Measurements from ENCODE around the gene CDH4. TPM values are rescaled to one million over a fixed set of nuclear protein-coding genes. Genes with fewer than 3 reads are reported as not detected.

The CDH4 gene
- total RNA-seq, 1 experiment from 2014 or later = 25.0 TPM

- H3K4me3 Mint-ChIP-seq (ENCODE audit: unreplicated experiment) = no peak overlapping the region
- CTCF ChIA-PET = interaction anchor here (0.6 to 5.0 kb wide), 17 partner anchors 9 to 1677 kb away, joined by 3 to 29 read pairs (median 3); no protein-coding TSS in a partner anchor
- H3K9me3 Mint-ChIP-seq (ENCODE audit: unreplicated experiment) = peaks cover 23% of the 10 kb centered on the region
- DNase-seq (ENCODE audit: unreplicated experiment) = no peak
- POLR2A ChIA-PET = no interaction called here
- peaks cover 7% of the 10 kb centered on the region for H3K27me3 Mint-ChIP-seq (ENCODE audit: insufficient read depth, unreplicated experiment)
- H3K36me3 Mint-ChIP-seq (ENCODE audit: insufficient read depth, unreplicated experiment) = peaks cover 13% of the 10 kb centered on the region
- BruUV-seq (replicated peaks) = no TSS peak
- intact Hi-C loops (cut with micrococcal nuclease) = loop anchor here (10.0 kb wide), 1 partner anchor 1033 kb away; no protein-coding TSS in a partner anchor
- TF ChIP-seq, protein P1, sequence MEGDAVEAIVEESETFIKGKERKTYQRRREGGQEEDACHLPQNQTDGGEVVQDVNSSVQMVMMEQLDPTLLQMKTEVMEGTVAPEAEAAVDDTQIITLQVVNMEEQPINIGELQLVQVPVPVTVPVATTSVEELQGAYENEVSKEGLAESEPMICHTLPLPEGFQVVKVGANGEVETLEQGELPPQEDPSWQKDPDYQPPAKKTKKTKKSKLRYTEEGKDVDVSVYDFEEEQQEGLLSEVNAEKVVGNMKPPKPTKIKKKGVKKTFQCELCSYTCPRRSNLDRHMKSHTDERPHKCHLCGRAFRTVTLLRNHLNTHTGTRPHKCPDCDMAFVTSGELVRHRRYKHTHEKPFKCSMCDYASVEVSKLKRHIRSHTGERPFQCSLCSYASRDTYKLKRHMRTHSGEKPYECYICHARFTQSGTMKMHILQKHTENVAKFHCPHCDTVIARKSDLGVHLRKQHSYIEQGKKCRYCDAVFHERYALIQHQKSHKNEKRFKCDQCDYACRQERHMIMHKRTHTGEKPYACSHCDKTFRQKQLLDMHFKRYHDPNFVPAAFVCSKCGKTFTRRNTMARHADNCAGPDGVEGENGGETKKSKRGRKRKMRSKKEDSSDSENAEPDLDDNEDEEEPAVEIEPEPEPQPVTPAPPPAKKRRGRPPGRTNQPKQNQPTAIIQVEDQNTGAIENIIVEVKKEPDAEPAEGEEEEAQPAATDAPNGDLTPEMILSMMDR (IDR thresholded peaks at IDR 0.05; ENCODE audit: unreplicated experiment) = no peak
- H3K4me1 Mint-ChIP-seq (ENCODE audit: insufficient read depth, unreplicated experiment) = no peaks in the 10 kb centered on the region
- no peak overlapping the region for H3K27ac Mint-ChIP-seq (ENCODE audit: low read depth, unreplicated experiment)
These were observed 635.6 kb downstream of the CDH4 start for GRCh38 chr20:61887596-61888093.

DNA sequence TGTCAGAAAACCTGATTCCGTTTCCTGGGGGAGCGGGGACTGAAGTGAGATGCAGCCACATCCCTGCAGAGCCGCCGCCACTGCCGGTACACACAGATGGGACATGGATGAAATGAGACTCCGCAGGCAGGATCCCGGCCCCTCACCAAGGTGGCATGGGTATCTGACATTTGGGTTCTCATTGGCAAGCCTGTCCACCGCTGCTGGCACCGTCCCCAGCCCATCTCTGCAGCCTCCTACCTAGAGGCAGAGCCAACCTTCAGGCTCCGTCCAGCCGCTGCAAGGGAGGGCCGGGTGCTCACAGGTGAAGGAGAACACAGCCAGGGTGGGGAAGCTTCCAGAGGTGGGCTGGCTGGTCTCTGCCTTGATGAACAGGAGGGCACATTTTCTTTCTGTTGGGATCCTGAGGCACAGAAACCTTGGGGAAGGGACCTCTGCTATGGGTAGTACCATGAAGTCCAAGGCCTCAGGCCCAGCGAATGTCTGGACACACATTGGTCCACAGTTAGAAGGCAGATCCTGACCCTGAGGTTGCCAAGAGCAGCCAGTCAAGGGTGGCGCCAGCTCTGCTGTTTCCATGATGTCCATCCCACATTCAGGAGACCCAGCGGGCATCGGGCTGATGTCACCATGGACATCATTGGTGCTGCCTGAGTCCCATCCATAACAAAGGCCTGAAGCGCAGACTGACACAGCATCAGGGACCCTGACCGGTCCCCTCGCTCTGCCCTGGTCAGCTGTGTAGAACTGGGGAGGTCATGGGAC lies 636.2 kb downstream of the CDH4 start:
- peaks cover 13% of the 10 kb centered on the region for H3K36me3 Mint-ChIP-seq (ENCODE audit: insufficient read depth, unreplicated experiment)
- no peak overlapping the region for H3K4me3 Mint-ChIP-seq (ENCODE audit: unreplicated experiment)
- ChIA-PET CTCF (interaction anchor here (0.6 to 5.0 kb wide), 18 partner anchors 8 to 1677 kb away, joined by 3 to 29 read pairs (median 3); no protein-coding TSS in a partner anchor), POLR2A (no interaction called here)
- intact Hi-C loops (cut with micrococcal nuclease) = loop anchor here (10.0 kb wide), 1 partner anchor 1033 kb away; no protein-coding TSS in a partner anchor
- TF ChIP-seq, protein P1 (IDR thresholded peaks at IDR 0.05; ENCODE audit: unreplicated experiment) = no peak
- no TSS peak for BruUV-seq (replicated peaks)
- peaks cover 23% of the 10 kb centered on the region for H3K9me3 Mint-ChIP-seq (ENCODE audit: unreplicated experiment)
- no peak overlapping the region for H3K27ac Mint-ChIP-seq (ENCODE audit: low read depth, unreplicated experiment)
- H3K27me3 Mint-ChIP-seq (ENCODE audit: insufficient read depth, unreplicated experiment) = peaks cover 7% of the 10 kb centered on the region
- H3K4me1 Mint-ChIP-seq (ENCODE audit: insufficient read depth, unreplicated experiment) = no peaks in the 10 kb centered on the region
- no peak for DNase-seq (ENCODE audit: unreplicated experiment)

- Mint-ChIP-seq H3K4me3 (ENCODE audit: unreplicated experiment) (no peak overlapping the region), H3K27me3 (ENCODE audit: insufficient read depth, unreplicated experiment) (peaks cover 7% of the 10 kb centered on the region), H3K9me3 (ENCODE audit: unreplicated experiment) (peaks cover 23% of the 10 kb centered on the region), H3K27ac (ENCODE audit: low read depth, unreplicated experiment) (no peak overlapping the region), H3K4me1 (ENCODE audit: insufficient read depth, unreplicated experiment) (no peaks in the 10 kb centered on the region), H3K36me3 (ENCODE audit: insufficient read depth, unreplicated experiment) (peaks cover 13% of the 10 kb centered on the region)
- no peak for DNase-seq (ENCODE audit: unreplicated experiment)
- ChIA-PET POLR2A (no interaction called here), CTCF (interaction anchor here (0.6 to 1.1 kb wide), 3 partner anchors 15 to 193 kb away, joined by 3 to 4 read pairs (median 3); no protein-coding TSS in a partner anchor)
- intact Hi-C loops (cut with micrococcal nuclease) = loop anchor here (10.0 kb wide), 1 partner anchor 1035 kb away; no protein-coding TSS in a partner anchor
- TF ChIP-seq, protein P1 (IDR thresholded peaks at IDR 0.05; ENCODE audit: unreplicated experiment) = no peak
- BruUV-seq (replicated peaks) = no TSS peak
These were observed 637.6 kb downstream of the CDH4 start for GRCh38 chr20:61889659-61890058.

GRCh38 chr20:61890210-61890609 lies 638.1 kb downstream of the CDH4 start:
- intact Hi-C loops (cut with micrococcal nuclease) = no loop called here
- H3K4me3 Mint-ChIP-seq (ENCODE audit: unreplicated experiment) = no peak overlapping the region
- H3K4me1 Mint-ChIP-seq (ENCODE audit: insufficient read depth, unreplicated experiment) = no peaks in the 10 kb centered on the region

More at GRCh38 chr20:61890210-61890609, 638.1 kb downstream of the CDH4 start:
- BruUV-seq (replicated peaks) = no TSS peak
- Mint-ChIP-seq H3K36me3 (ENCODE audit: insufficient read depth, unreplicated experiment) (peaks cover 13% of the 10 kb centered on the region), H3K27ac (ENCODE audit: low read depth, unreplicated experiment) (no peak overlapping the region), H3K27me3 (ENCODE audit: insufficient read depth, unreplicated experiment) (peaks cover 7% of the 10 kb centered on the region), H3K9me3 (ENCODE audit: unreplicated experiment) (peaks cover 23% of the 10 kb centered on the region)
- TF ChIP-seq, protein P1 (IDR thresholded peaks at IDR 0.05; ENCODE audit: unreplicated experiment) = no peak
- ChIA-PET CTCF (no interaction called here), POLR2A (interaction anchor here (0.6 kb wide), 1 partner anchor 36 kb away, joined by 3 read pairs; no protein-coding TSS in a partner anchor)
- no peak for DNase-seq (ENCODE audit: unreplicated experiment)

Data from MCF 10A (cell line).